H9 (cell line): ENCODE data around the gene EPB41L1. TPM values are rescaled to one million over a fixed set of nuclear protein-coding genes. Genes with fewer than 3 reads are reported as not detected.

Experiments used
- DNase-seq: peaks from one replicate; pipeline ENCODE4 v3.0.0-alpha.2; 2017
- H2AFZ ChIP-seq: one replicate; pipeline ENCODE4 v1.6.1; 2013; ENCODE audit warnings: mild to moderate bottlenecking, low read length, control low read depth, moderate library complexity
- H2AK5ac ChIP-seq: 2 replicates; pipeline ENCODE4 v1.6.1; 2013; ENCODE audit warnings: low read length, control low read depth, mixed read lengths; ENCODE audit not compliant: insufficient read length
- H2BK120ac ChIP-seq: one replicate; pipeline ENCODE4 v1.6.1; 2013; ENCODE audit warnings: low read depth, mild to moderate bottlenecking, low read length, control low read depth, inconsistent platforms; ENCODE audit not compliant: poor library complexity, severe bottlenecking
- H2BK12ac ChIP-seq: 2 replicates; pipeline ENCODE4 v1.6.1; 2013; ENCODE audit warnings: low read length, control low read depth, mixed read lengths, low read depth; ENCODE audit not compliant: insufficient read length
- H2BK15ac ChIP-seq: 2 replicates; pipeline ENCODE4 v1.6.1; 2013; ENCODE audit warnings: low read depth, low read length, control low read depth
- H2BK20ac ChIP-seq: one replicate; pipeline ENCODE4 v1.6.1; 2013; ENCODE audit warnings: low read depth, mild to moderate bottlenecking, low read length, control low read depth, inconsistent platforms; ENCODE audit not compliant: poor library complexity, severe bottlenecking
- H2BK5ac ChIP-seq: 2 replicates; pipeline ENCODE4 v1.6.1; 2013; ENCODE audit warnings: low read length, control low read depth, mixed read lengths; ENCODE audit not compliant: insufficient read length
- H3K14ac ChIP-seq: 2 replicates; pipeline ENCODE4 v1.6.1; 2013; ENCODE audit warnings: low read length, control low read depth; ENCODE audit not compliant: insufficient read depth
- H3K18ac ChIP-seq: 2 replicates; pipeline ENCODE4 v1.6.1; 2013; ENCODE audit warnings: low read depth, mild to moderate bottlenecking, mixed read lengths, low read length, control low read depth; ENCODE audit not compliant: insufficient read length
- H3K23ac ChIP-seq: 2 replicates; pipeline ENCODE4 v1.6.1; 2013; ENCODE audit warnings: low read length, control low read depth, mixed read lengths, low read depth; ENCODE audit not compliant: insufficient read length
- H3K23me2 ChIP-seq: 2 replicates; pipeline ENCODE4 v1.6.1; 2013; ENCODE audit warnings: low read depth, mild to moderate bottlenecking, mixed read lengths, low read length, control low read depth; ENCODE audit not compliant: insufficient read length, poor library complexity, severe bottlenecking
- H3K27ac ChIP-seq: 2 replicates; pipeline ENCODE4 v1.5.1; 2013; ENCODE audit warnings: low read length, control low read depth, mixed read lengths, low read depth; ENCODE audit not compliant: insufficient read length
- H3K27me3 ChIP-seq: 2 replicates; pipeline ENCODE4 v1.6.1; 2013; ENCODE audit warnings: low read length, control low read depth, inconsistent platforms; ENCODE audit not compliant: insufficient read depth
- H3K4ac ChIP-seq: 2 replicates; pipeline ENCODE4 v1.6.1; 2013; ENCODE audit warnings: low read depth, mild to moderate bottlenecking, control low read depth, inconsistent platforms, low read length, moderate library complexity
- H3K4me1 ChIP-seq: 2 replicates; pipeline ENCODE4 v1.6.1; 2013; ENCODE audit warnings: low read length, control low read depth, inconsistent platforms; ENCODE audit not compliant: insufficient read depth
- H3K4me2 ChIP-seq: 2 replicates; pipeline ENCODE4 v1.6.1; 2013; ENCODE audit warnings: low read length, control low read depth, mixed read lengths; ENCODE audit not compliant: insufficient read length, insufficient read depth
- H3K56ac ChIP-seq: 2 replicates; pipeline ENCODE4 v1.6.1; 2013; ENCODE audit warnings: low read depth, mild to moderate bottlenecking, mixed read lengths, low read length, control low read depth; ENCODE audit not compliant: insufficient read length
- H3K79me1 ChIP-seq: 2 replicates; pipeline ENCODE4 v1.6.1; 2013; ENCODE audit warnings: low read depth, mild to moderate bottlenecking, moderate library complexity, low read length, control low read depth, inconsistent platforms; ENCODE audit not compliant: insufficient read depth, poor library complexity, severe bottlenecking
- H3K79me2 ChIP-seq: 2 replicates; pipeline ENCODE4 v1.6.1; 2013; ENCODE audit warnings: low read length, control low read depth, inconsistent platforms; ENCODE audit not compliant: insufficient read depth
- H3K9ac ChIP-seq: 2 replicates; pipeline ENCODE4 v1.6.1; 2013; ENCODE audit warnings: low read length, control low read depth, mixed read lengths; ENCODE audit not compliant: insufficient read length; ENCODE audit errors: extremely low read depth
- H3K9me3 ChIP-seq: one replicate; pipeline ENCODE4 v1.6.1; 2013; ENCODE audit warnings: low read depth, low read length, inconsistent platforms; ENCODE audit not compliant: control insufficient read depth
- H3T11ph ChIP-seq: one replicate; pipeline ENCODE4 v1.6.1; 2013; ENCODE audit warnings: mild to moderate bottlenecking, low read length, control low read depth, inconsistent platforms
- H4K20me1 ChIP-seq: one replicate; pipeline ENCODE4 v1.6.1; 2013; ENCODE audit not compliant: control insufficient read depth, insufficient read length, insufficient read depth
- H4K5ac ChIP-seq: 2 replicates; pipeline ENCODE4 v1.6.1; 2013; ENCODE audit warnings: low read depth, mild to moderate bottlenecking, mixed read lengths, low read length, control low read depth; ENCODE audit not compliant: insufficient read length
- H4K8ac ChIP-seq: replicated peaks from 2 replicates; pipeline ENCODE4 v1.6.1; 2013; ENCODE audit warnings: low read length, control low read depth, mixed read lengths, low read depth; ENCODE audit not compliant: insufficient read length
- H4K91ac ChIP-seq: 2 replicates; pipeline ENCODE4 v1.6.1; 2013; ENCODE audit warnings: low read depth, mild to moderate bottlenecking, moderate library complexity, mixed read lengths, low read length, control low read depth; ENCODE audit not compliant: insufficient read length
- H3K27ac Mint-ChIP-seq, 3 experiments: 2 replicates in 2 of 3; 3 replicates in 1 of 3; pipeline ENCODE4 v1.8.0; 2020 to 2021; ENCODE audit warnings: mixed read lengths in 3 of 3, mild to moderate bottlenecking in 1 of 3, moderate library complexity in 1 of 3
- H3K27me3 Mint-ChIP-seq: 2 replicates; pipeline ENCODE4 v1.8.0; 2021; ENCODE audit warnings: low read depth, mild to moderate bottlenecking, moderate library complexity, mixed read lengths
- H3K36me3 Mint-ChIP-seq, 3 experiments: 2 replicates in 2 of 3; 3 replicates in 1 of 3; pipeline ENCODE4 v1.8.0; 2020 to 2021; ENCODE audit warnings: low read depth in 3 of 3, mixed read lengths in 3 of 3; ENCODE audit not compliant: insufficient read depth in 1 of 3
- H3K4me1 Mint-ChIP-seq, 2 experiments: 2 replicates each; pipeline ENCODE4 v1.8.0; 2020; ENCODE audit warnings: mixed read lengths in 2 of 2
- H3K4me3 Mint-ChIP-seq, 2 experiments: 2 replicates in 1 of 2; 3 replicates in 1 of 2; pipeline ENCODE4 v1.8.0; 2020 to 2021; ENCODE audit warnings: mild to moderate bottlenecking in 2 of 2, mixed read lengths in 2 of 2, moderate library complexity in 1 of 2
- H3K9me3 Mint-ChIP-seq, 2 experiments: 2 replicates in 1 of 2; 3 replicates in 1 of 2; pipeline ENCODE4 v1.8.0; 2020; ENCODE audit warnings: mild to moderate bottlenecking in 2 of 2, mixed read lengths in 2 of 2, moderate library complexity in 1 of 2
- CTCF ChIP-seq: fragments of 200-600 bp; sonication (generic); conservative IDR thresholded peaks from 3 replicates; pipeline ENCODE4 v1.8.0; 2021; ENCODE audit warnings: antibody characterized with exemption, mild to moderate bottlenecking
- WGBS: extraction: QIAGEN DNeasy Blood & Tissue Kit; methylation state at CpG from one replicate; pipeline ENCODE4 v1.1.7; 2013; ENCODE audit warnings: missing lambda C conversion rate, low lambda C conversion rate, mixed read lengths; ENCODE audit not compliant: insufficient read length; ENCODE audit errors: extremely low coverage; 5-methylcytosine and 5-hydroxymethylcytosine counted together
- total RNA-seq: library from RNA; stranded (reverse); gene quantifications from 2 replicates; pipeline ENCODE4 v1.2.1, GENCODE V29; 2021

Gene EPB41L1
- total RNA-seq, 1 experiment from 2014 or later, result 31.1 TPM

- H3T11ph ChIP-seq, result no peak overlapping the region
- H3K79me2 ChIP-seq, result no peaks in the 10 kb centered on the region
- no peaks in the 10 kb centered on the region; the same call in 1 of the 2 replicates for H3K4me1 ChIP-seq
- no peaks in the 10 kb centered on the region for H4K20me1 ChIP-seq
- H3K4me3 Mint-ChIP-seq, result no peak overlapping the region
- no peak overlapping the region for H3K4me2 ChIP-seq
- H2AK5ac ChIP-seq, result no peak overlapping the region
- H2BK20ac ChIP-seq, result no peak overlapping the region
- no peaks in the 10 kb centered on the region for H3K9me3 ChIP-seq
- H2AFZ ChIP-seq, result no peak overlapping the region
- H3K27ac ChIP-seq, result no peak overlapping the region
- H3K27ac Mint-ChIP-seq, result no peak overlapping the region; a peak in 2 of 7 replicates
- no peak overlapping the region for H2BK120ac ChIP-seq
- DNase-seq, result no peak
- no peak overlapping the region for H2BK12ac ChIP-seq
- H3K36me3 Mint-ChIP-seq, result peaks cover 0 to 11% (median 2%) of the 10 kb centered on the region in 3 experiments; a peak in 3 of 7 replicates
- no CpG with 5 or more reads among the region's 8 CpGs for WGBS
- no peaks in the 10 kb centered on the region for H3K27me3 Mint-ChIP-seq
- H3K9ac ChIP-seq, result no peak overlapping the region
- H3K4ac ChIP-seq, result no peak overlapping the region
- H3K18ac ChIP-seq, result no peak overlapping the region
- H2BK15ac ChIP-seq, result no peak overlapping the region
- no peaks in the 10 kb centered on the region for H3K27me3 ChIP-seq
- H3K79me1 ChIP-seq, result no peaks in the 10 kb centered on the region
- no peak overlapping the region for H4K5ac ChIP-seq
- no peaks in the 10 kb centered on the region for H3K9me3 Mint-ChIP-seq
- no peak overlapping the region for H4K91ac ChIP-seq
- no peak for TF ChIP-seq CTCF
- no peak overlapping the region for H3K56ac ChIP-seq
- H3K23ac ChIP-seq, result no peak overlapping the region
- no peak overlapping the region for H3K14ac ChIP-seq
- H2BK5ac ChIP-seq, result no peak overlapping the region
- H3K23me2 ChIP-seq, result no peaks in the 10 kb centered on the region
- H3K4me1 Mint-ChIP-seq, result peaks cover 2 to 13% of the 10 kb centered on the region in 2 experiments; a peak in 2 of 4 replicates
- no peak overlapping the region for H4K8ac ChIP-seq
Observed at GRCh38 chr20:36183155-36183944, 28.8 kb downstream of the EPB41L1 start.
